Stimulated activated CD8-positive, alpha-beta memory T cell treated with anti-CD3 and anti-CD28 coated beads, Interleukin-7, amount 100 ng/mL, for 48 hours (primary cell): ENCODE data around the gene UNCX.

ENCODE experiments used
- DNase-seq, 2 donors: peaks; one replicate each; pipeline ENCODE4 v3.0.0-alpha.2; 2020; ENCODE audit warnings: low read depth in 1 of 2; ENCODE audit errors: extremely low read depth in 1 of 2

Gene UNCX

DNA sequence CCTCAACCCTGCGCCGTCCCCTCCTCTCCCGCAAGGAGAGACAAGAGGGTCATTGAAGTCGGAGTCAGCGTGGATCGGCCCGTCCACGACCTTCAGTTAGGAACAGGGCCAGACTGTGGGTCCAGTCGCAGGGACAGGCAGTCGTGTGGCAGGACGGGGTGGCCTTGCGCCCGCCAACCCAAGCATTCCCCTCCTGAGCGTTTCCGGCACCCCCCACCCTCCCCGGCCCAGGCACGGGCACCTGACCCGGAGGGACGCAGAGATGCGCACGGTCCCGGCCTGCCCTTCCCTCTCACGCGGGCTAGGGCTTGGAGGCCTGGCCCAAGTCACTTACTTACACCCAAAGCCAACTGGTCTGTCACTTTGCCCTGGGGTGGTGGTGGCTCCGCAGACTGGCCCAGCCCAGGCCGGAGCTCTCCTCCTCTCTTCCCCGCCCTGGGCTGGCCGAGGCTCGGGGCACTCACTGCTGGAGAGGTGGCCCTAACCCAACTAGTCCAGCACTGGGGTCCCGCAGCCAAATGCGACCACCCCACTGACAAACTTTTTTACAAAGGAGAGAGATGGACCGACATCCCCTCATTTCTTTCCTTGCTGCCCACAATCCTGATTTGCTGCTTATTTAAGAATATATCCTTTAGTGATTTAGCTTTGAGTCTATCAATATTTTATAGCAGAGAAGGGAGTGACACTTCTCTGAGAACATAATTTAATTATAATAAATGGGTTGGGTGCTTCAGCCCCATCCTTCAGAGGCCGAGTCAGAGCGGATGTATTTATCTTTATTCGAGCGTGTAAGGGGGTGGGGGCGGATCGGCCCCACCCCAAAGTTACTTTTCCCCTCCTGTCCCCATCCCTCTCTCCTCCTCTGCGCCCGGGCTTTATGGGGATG lies 1.2 kb upstream of the UNCX start:
- DNase-seq, result no peak

- no peak for DNase-seq
Observed at GRCh38 chr7:1232103-1232466, 587 bp upstream of the UNCX start.

- DNase-seq, result no peak
Observed at GRCh38 chr7:1233333-1234048, 819 bp downstream of the UNCX start.

GRCh38 chr7:1234049-1234880 lies 1.6 kb downstream of the UNCX start:
- no peak for DNase-seq

GRCh38 chr7:1234881-1235500 lies 2.3 kb downstream of the UNCX start:
- DNase-seq, result no peak

DNA sequence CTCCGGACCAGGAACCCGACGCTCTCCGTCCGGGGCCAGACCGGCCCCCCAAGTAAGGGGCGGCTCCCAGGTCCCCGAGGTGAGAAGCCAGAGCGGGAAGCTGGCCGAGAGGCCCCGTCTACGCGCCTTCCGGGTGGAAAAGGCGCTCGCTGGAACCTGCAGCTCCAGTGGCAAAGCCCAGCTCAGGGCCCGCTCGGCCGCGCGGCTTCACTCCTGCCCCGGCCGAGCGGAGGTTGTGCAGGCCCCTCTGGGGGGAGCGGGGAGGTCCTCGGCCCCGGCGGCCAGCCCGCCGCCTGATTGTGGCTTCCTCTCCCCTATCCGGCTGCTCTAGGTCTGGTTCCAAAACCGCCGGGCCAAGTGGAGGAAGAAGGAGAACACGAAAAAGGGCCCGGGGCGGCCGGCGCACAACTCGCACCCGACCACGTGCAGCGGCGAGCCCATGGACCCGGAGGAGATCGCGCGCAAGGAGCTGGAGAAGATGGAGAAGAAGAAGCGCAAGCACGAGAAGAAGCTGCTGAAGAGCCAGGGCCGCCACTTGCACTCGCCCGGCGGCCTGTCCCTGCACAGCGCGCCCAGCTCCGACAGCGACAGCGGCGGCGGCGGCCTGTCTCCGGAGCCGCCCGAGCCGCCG lies 2.9 kb downstream of the UNCX start:
- no peak for DNase-seq

DNA sequence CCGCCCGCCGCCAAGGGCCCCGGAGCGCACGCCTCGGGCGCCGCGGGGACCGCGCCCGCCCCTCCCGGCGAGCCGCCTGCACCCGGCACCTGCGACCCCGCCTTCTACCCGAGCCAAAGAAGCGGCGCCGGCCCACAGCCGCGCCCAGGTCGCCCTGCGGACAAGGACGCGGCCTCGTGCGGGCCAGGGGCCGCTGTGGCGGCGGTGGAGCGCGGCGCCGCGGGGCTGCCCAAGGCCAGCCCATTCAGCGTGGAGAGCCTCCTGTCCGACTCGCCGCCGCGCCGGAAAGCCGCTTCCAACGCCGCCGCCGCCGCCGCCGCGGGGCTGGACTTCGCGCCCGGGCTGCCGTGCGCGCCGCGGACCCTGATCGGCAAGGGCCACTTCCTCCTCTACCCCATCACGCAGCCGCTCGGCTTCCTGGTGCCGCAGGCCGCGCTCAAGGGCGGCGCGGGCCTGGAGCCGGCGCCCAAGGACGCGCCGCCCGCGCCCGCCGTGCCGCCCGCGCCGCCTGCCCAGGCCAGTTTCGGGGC lies 3.5 kb downstream of the UNCX start:
- DNase-seq, result no peak

DNA sequence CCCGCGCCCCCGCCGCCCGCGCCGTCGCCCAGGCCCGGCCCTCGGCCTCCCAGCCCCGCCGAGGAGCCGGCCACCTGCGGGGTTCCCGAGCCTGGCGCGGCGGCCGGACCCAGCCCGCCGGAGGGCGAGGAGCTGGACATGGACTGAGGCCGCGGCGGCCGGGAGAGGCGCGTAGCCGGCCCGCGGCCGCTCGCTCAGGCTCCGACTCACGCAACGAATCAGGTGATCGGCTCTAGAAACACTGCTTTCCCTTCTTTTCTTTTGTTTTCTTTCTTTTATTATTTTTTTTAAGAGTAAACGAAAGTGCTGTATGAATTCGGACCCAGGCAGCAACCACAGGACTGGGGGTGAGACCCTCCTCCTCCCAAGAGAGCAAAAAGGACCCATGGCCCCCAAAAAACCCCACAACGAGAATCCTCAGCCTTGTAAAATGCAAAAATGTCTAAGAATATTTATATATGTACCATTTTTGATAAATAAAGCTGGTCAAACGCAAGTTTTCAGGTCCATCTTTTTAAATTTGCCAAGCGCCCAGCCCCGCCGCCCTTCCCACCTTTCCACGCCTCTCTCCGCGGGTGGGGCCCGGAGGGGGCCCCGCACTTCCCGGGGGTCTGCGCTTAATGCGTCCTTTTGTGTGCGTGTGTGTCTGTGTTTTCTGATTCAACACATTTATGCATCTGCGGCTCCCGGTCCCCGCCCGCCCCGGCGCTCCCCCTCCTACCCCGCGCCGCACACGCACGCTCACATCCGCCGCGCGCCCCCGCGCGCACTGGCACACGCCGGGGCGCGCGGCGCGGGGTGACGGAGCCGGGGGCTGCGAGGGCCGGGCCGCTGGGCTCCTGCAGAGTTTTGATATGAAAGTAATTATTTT lies 4.4 kb downstream of the UNCX start:
- no peak for DNase-seq

GRCh38 chr7:1237704-1238255 lies 5.1 kb downstream of the UNCX start:
- DNase-seq, result no peak

GRCh38 chr7:1238450-1238882 lies 5.8 kb downstream of the UNCX start:
- no peak for DNase-seq

GRCh38 chr7:1238931-1239802 lies 6.5 kb downstream of the UNCX start:
- DNase-seq, result no peak

- DNase-seq, result no peak
Observed at GRCh38 chr7:1239803-1240516, 7.3 kb downstream of the UNCX start.

GRCh38 chr7:1240517-1241257 lies 8.0 kb downstream of the UNCX start:
- no peak for DNase-seq

DNA sequence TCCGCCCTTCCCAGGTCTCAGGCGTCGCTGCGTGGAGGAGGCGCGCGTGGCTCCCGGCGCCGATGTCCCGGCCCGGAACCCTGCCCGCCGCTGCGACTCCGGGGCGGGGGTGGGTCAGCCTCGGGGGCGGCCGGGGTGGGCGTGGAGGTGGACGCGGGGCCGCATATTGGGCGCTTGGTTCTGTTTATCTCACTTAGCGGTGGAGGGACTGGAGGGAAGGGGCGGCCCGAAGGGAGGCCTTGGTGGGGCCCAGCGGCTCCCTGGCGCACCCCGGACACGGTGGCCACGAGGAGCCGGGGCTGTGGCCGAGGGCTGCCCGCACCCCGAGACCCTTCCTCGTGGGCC lies 8.6 kb downstream of the UNCX start:
- no peak for DNase-seq

DNA sequence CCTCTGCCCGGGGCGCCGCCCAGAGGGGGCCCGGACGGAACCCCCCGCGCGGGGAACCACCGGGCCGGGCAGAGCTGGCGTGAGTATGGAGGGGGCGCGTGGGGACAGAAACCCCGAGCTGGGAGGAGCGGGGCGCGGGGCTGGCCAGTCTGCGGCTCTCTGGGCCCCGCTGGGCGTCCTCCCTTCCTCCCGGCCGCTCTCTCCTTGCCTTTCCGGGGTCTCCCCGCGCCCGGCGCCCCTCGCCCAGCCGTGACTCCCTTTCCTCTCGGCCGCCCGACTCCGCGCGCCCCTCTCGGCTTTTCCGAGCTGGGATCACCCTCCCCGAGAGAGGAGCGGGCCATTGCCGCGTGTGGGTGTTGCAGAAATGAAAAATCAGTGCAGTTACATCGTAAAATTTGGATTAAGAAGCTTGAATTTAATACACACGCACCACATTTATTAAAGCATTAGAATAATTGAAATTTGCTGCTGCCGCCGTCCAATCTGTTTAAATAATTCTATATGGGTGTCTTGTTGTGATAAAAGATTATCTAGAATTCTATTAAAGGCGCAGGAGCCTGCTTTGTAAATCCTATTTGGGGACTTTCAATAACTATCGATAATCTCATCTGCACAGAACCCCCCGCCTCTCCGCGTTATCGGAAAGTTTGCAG lies 9.1 kb downstream of the UNCX start:
- DNase-seq, result no peak

DNA sequence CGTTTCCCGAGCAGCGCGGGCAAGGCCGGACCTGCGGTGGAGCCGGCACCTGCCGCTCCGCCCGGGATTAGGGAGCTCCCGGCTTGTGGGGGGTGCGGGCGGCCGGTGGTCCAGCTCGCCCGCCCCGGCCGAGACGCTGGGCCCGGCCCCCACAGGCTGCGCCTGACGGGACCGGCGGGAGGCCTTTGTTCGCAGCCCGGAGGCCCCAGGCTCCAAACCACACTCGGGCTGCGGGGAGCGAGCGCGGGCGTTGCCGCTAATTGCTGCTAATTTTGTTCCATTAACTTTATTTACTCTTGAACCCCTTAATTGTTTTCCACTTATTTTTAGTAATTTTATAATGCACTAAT lies 9.6 kb downstream of the UNCX start:
- DNase-seq, result no peak
